Right cardiac atrium (tissue), 5 donors: ENCODE data around the gene CLTA. TPM values are rescaled to one million over a fixed set of nuclear protein-coding genes. Genes with fewer than 3 reads are reported as not detected.
A peak's percentile ranks its signal among the peaks of the same experiment; 100 is the strongest.

Source experiments
- ATAC-seq, 2 donors: fragments of 200-7000 bp; cut with Tn5 transposase; one replicate each; pipeline versions ENCODE4 v1.8.0 to v1.9.1; 2020; ENCODE audit warnings: moderate library complexity in 2 of 2, mild to moderate bottlenecking in 1 of 2
- DNase-seq, 3 donors: peaks; one replicate each; pipeline ENCODE4 v3.0.0-alpha.2; 2020
- H3K27ac ChIP-seq: one replicate; pipeline ENCODE4 v1.5.1; 2013; ENCODE audit warnings: mild to moderate bottlenecking, low read length, control low read depth, moderate library complexity
- H3K27me3 ChIP-seq: one replicate; pipeline ENCODE4 v1.6.1; 2013; ENCODE audit not compliant: control insufficient read depth, insufficient read depth
- H3K4me1 ChIP-seq: one replicate; pipeline ENCODE4 v1.6.1; 2013; ENCODE audit warnings: low read length; ENCODE audit not compliant: control insufficient read depth, insufficient read depth
- H3K4me3 ChIP-seq: one replicate; pipeline ENCODE4 v1.5.1; 2013; ENCODE audit warnings: low read length, control low read depth
- H3K9me3 ChIP-seq: one replicate; pipeline ENCODE4 v1.6.1; 2013; ENCODE audit warnings: low read length; ENCODE audit not compliant: control insufficient read depth
- WGBS: extraction: QIAGEN DNeasy Blood & Tissue Kit; methylation state at CpG from one replicate; pipeline ENCODE4 v1.1.7; 2013; 5-methylcytosine and 5-hydroxymethylcytosine counted together
- intact Hi-C, 4 donors: fragments of 100-400 bp; cut with DNase I; formaldehyde crosslinking; loops; one replicate each; pipeline versions ENCODE4 v1.11.0 to v1.14.0; 2022 to 2023
- polyA plus RNA-seq: library from polyadenylated mRNA; stranded (reverse); fragments of 200-250 nt; gene quantifications from one replicate; pipeline ENCODE4 v1.2.3, GENCODE V29; 2013
- total RNA-seq, 4 donors: library from RNA; stranded (reverse); fragmentation: NEBNext Ultra II Directional; extraction: Animal tissue kit (Norgen Biotek cat#: 25700); gene quantifications; one replicate each; pipeline ENCODE4 v1.2.1, GENCODE V29; 2021
- donor health status: healthy with polysubstance abuse.
- donor health status: DM: no; HTN: yes; CAD: no.
- donor health status: DM: no; HTN: no; CAD: no.
- donor health status: DM: no; HTN: yes; CAD: no; lungs with severe emphysema.
- donor health status: DM: yes; HTN: yes; CAD: no.

Gene CLTA
- total and polyA plus RNA-seq, 5 donors: 69.0 to 76.7 (median 74.5) TPM

- no peaks in the 10 kb centered on the region for H3K27me3 ChIP-seq
- DNase-seq (peak; percentile 96 to 99 (median 98)), ATAC-seq (peak; percentile 87 to 88)
- intact Hi-C loops: no loop called here
- H3K4me1 ChIP-seq: peaks cover 4% of the 10 kb centered on the region
- peak overlapping the region; percentile 50 for H3K27ac ChIP-seq
- WGBS: 49% methylated on average over 14 of the region's 14 CpGs
- H3K9me3 ChIP-seq: no peaks in the 10 kb centered on the region
- H3K4me3 ChIP-seq: no peak overlapping the region
These were observed 42.2 kb upstream of the CLTA start for GRCh38 chr9:36148311-36149051.

GRCh38 chr9:36149197-36149596 lies 41.5 kb upstream of the CLTA start:
- Histone ChIP-seq H3K4me1 (peaks cover 6% of the 10 kb centered on the region), H3K9me3 (no peaks in the 10 kb centered on the region), H3K4me3 (no peak overlapping the region), H3K27me3 (no peaks in the 10 kb centered on the region), H3K27ac (peak overlapping the region; percentile 1)
- intact Hi-C loops: no loop called here
- WGBS: 73% methylated on average over 4 of the region's 4 CpGs
- ATAC-seq (peak; percentile 27 to 39), DNase-seq (peak; percentile 30 to 62 (median 51))

GRCh38 chr9:36150574-36151315 lies 40.0 kb upstream of the CLTA start:
- Histone ChIP-seq H3K9me3 (no peaks in the 10 kb centered on the region), H3K27ac (no peak overlapping the region), H3K4me1 (peaks cover 11% of the 10 kb centered on the region), H3K27me3 (no peaks in the 10 kb centered on the region), H3K4me3 (no peak overlapping the region)
- 56% methylated on average over 4 of the region's 4 CpGs for WGBS
- DNase-seq (no peak), ATAC-seq (no peak)
- intact Hi-C loops: no loop called here

- Histone ChIP-seq H3K4me1 (peaks cover 11% of the 10 kb centered on the region), H3K4me3 (no peak overlapping the region), H3K9me3 (no peaks in the 10 kb centered on the region), H3K27ac (peak overlapping the region; percentile 61), H3K27me3 (no peaks in the 10 kb centered on the region)
- ATAC-seq (peak; percentile 32 to 56), DNase-seq (peak; percentile 65 to 82 (median 79))
- intact Hi-C loops: no loop called here
- 65% methylated on average over 14 of the region's 14 CpGs for WGBS
These were observed 39.2 kb upstream of the CLTA start for GRCh38 chr9:36151316-36152210.

GRCh38 chr9:36152741-36153438 lies 37.8 kb upstream of the CLTA start:
- ATAC-seq: no peak
- Histone ChIP-seq H3K9me3 (no peaks in the 10 kb centered on the region), H3K27ac (no peak overlapping the region), H3K4me3 (no peak overlapping the region), H3K4me1 (peaks cover 11% of the 10 kb centered on the region), H3K27me3 (no peaks in the 10 kb centered on the region)
- intact Hi-C loops: no loop called here
- 88% methylated on average over 10 of the region's 10 CpGs for WGBS
- peak in 1 of 3 donors; percentile 38 for DNase-seq

GRCh38 chr9:36153746-36154145 lies 37.0 kb upstream of the CLTA start:
- Histone ChIP-seq H3K4me1 (peaks cover 6% of the 10 kb centered on the region), H3K9me3 (no peaks in the 10 kb centered on the region), H3K27me3 (no peaks in the 10 kb centered on the region), H3K4me3 (no peak overlapping the region), H3K27ac (peak overlapping the region; percentile 39)
- DNase-seq (peak in 1 of 3 donors; percentile 49), ATAC-seq (no peak)
- intact Hi-C loops: no loop called here
- 56% methylated on average over 9 of the region's 9 CpGs for WGBS

GRCh38 chr9:36154331-36154952 lies 36.3 kb upstream of the CLTA start:
- Histone ChIP-seq H3K27me3 (no peaks in the 10 kb centered on the region), H3K27ac (peak overlapping the region; percentile 71), H3K4me1 (peaks cover 6% of the 10 kb centered on the region), H3K4me3 (no peak overlapping the region), H3K9me3 (no peaks in the 10 kb centered on the region)
- 13% methylated on average over 11 of the region's 11 CpGs for WGBS
- peak; percentile 48 to 60 (median 48) for DNase-seq
- intact Hi-C loops: no loop called here
- peak; percentile 19 to 65 for ATAC-seq

- DNase-seq (no peak), ATAC-seq (no peak)
- intact Hi-C loops: no loop called here
- Histone ChIP-seq H3K4me1 (peaks cover 6% of the 10 kb centered on the region), H3K27ac (no peak overlapping the region), H3K9me3 (no peaks in the 10 kb centered on the region), H3K27me3 (no peaks in the 10 kb centered on the region), H3K4me3 (no peak overlapping the region)
- WGBS: 98% methylated on average over 6 of the region's 6 CpGs
These were observed 34.6 kb upstream of the CLTA start for GRCh38 chr9:36156116-36156515.

- Histone ChIP-seq H3K4me1 (peaks cover 6% of the 10 kb centered on the region), H3K9me3 (no peaks in the 10 kb centered on the region), H3K27me3 (no peaks in the 10 kb centered on the region), H3K27ac (peak overlapping the region; percentile 54), H3K4me3 (no peak overlapping the region)
- peak; percentile 38 to 67 for ATAC-seq
- intact Hi-C loops: no loop called here
- DNase-seq: no peak
- 61% methylated on average over 2 of the region's 2 CpGs for WGBS
These were observed 32.6 kb upstream of the CLTA start for GRCh38 chr9:36158122-36158521.

GRCh38 chr9:36158917-36159316 lies 31.8 kb upstream of the CLTA start:
- Histone ChIP-seq H3K27me3 (no peaks in the 10 kb centered on the region), H3K4me1 (peaks cover 6% of the 10 kb centered on the region), H3K9me3 (no peaks in the 10 kb centered on the region), H3K27ac (peak overlapping the region; percentile 54), H3K4me3 (no peak overlapping the region)
- ATAC-seq (peak; percentile 62 to 80), DNase-seq (peak in 2 of 3 donors; percentile 57 to 64)
- 63% methylated on average over 7 of the region's 7 CpGs for WGBS
- intact Hi-C loops: no loop called here
